Stomach (tissue), 9 donors: Measurements from ENCODE around the gene GOLT1A. TPM values are rescaled to one million over a fixed set of nuclear protein-coding genes. Genes with fewer than 3 reads are reported as not detected.

Source experiments
- DNase-seq, 2 donors: peaks; one replicate each; pipeline versions ENCODE4 v3.0.0 to v3.0.0-alpha.2; 2013 to 2019
- H3K27ac ChIP-seq, 5 donors: fragments of 200-600 bp in 4 of 5; sonication (generic) in 4 of 5; one replicate each; pipeline ENCODE4 v1.5.1; 2013 to 2019; ENCODE audit warnings: mild to moderate bottlenecking in 1 of 5, moderate library complexity in 1 of 5
- H3K27me3 ChIP-seq, 3 donors: fragments of 200-600 bp; sonication (generic); one replicate each; pipeline ENCODE4 v1.5.1; 2017 to 2019; ENCODE audit warnings: mixed run types in 1 of 3
- H3K36me3 ChIP-seq, 4 donors: fragments of 200-600 bp; sonication (generic); 1 replicate in 3 of 4; 2 replicates in 1 of 4; pipeline ENCODE4 v1.5.1; 2016 to 2019
- H3K4me1 ChIP-seq, 4 donors: fragments of 200-600 bp; sonication (generic); one replicate each; pipeline ENCODE4 v1.5.1; 2016 to 2019
- H3K4me3 ChIP-seq, 4 donors: fragments of 200-600 bp; sonication (generic) in 3 of 4; one replicate each; pipeline ENCODE4 v1.5.1; 2016 to 2019; ENCODE audit warnings: mild to moderate bottlenecking in 1 of 4
- H3K9me3 ChIP-seq, 4 donors: fragments of 200-600 bp; sonication (generic); one replicate each; pipeline ENCODE4 v1.5.1; 2016 to 2019
- EP300 ChIP-seq: sonication (generic); formaldehyde crosslinking; IDR thresholded peaks from one replicate; pipeline ENCODE4 v1.6.1; 2017; ENCODE audit warnings: antibody characterized with exemption
- POLR2A ChIP-seq, 4 donors: fragments of 450-650 bp; IDR thresholded peaks; one replicate each; pipeline ENCODE4 v1.6.1; 2016; ENCODE audit warnings: antibody characterized with exemption in 4 of 4, control low read depth in 2 of 4, mild to moderate bottlenecking in 1 of 4, moderate library complexity in 1 of 4
- POLR2AphosphoS5 ChIP-seq, 3 donors: sonication (generic); formaldehyde crosslinking; IDR thresholded peaks; one replicate each; pipeline ENCODE4 v1.6.1; 2016; ENCODE audit warnings: antibody characterized with exemption in 3 of 3
- WGBS, 5 donors: extraction: QIAGEN DNeasy Blood & Tissue Kit in 3 of 5; methylation state at CpG; one replicate each; pipeline versions ENCODE4 v1.1.5 to v1.1.7; 2013 to 2018; 5-methylcytosine and 5-hydroxymethylcytosine counted together
- intact Hi-C: fragments of 100-400 bp; cut with DNase I; formaldehyde crosslinking; loops from one replicate; pipeline ENCODE4 v1.15.1; 2023; ENCODE audit warnings: low total_unique reads
- polyA plus RNA-seq, 3 donors: library from polyadenylated mRNA; stranded (reverse); fragments of 200-250 nt; gene quantifications; one replicate each; pipeline ENCODE4 v1.2.3, GENCODE V29; 2013
- total RNA-seq, 5 donors: library from RNA; depleted of rRNA; stranded (reverse); fragments of >200 nt; gene quantifications; one replicate each; pipeline versions ENCODE4 v1.1.0 to v1.2.3, GENCODE V29; 2014 to 2016
- TF ChIP-seq, protein P1 (sequence below), 7 experiments: fragments of 450-650 bp in 4 of 7; fragments of 200-600 bp in 3 of 7; sonication (generic) in 3 of 7; IDR thresholded peaks; one replicate each; pipeline ENCODE4 v1.5.1; 2016 to 2019; ENCODE audit warnings: antibody characterized with exemption in 7 of 7, control low read depth in 2 of 7, mild to moderate bottlenecking in 1 of 7
- donor health status: healthy with polysubstance abuse.
- donor health status: Bipolar disorder and iron deficiency.
- donor health status: healthy.

The GOLT1A gene
- total and polyA plus RNA-seq, 8 donors: 1.8 to 16.6 (median 6.9) TPM; not detected in 2

DNA sequence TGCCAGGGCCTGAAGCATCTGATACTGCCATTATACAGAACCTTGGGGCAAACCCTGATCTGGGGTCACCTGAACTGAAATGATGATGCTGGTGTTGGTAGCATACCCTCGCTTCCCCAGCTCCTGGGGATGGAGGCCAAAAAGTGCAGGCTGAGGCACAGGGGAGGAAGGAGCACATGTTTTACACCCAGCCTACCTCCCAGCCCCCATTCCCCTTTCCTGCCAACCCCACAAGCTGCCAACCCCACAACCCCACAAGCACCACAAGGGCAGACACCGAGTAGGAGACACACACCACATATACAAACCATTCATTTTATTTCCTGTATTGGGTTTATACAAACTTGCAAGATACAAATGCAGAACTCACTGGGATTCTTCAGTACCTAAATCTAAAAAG, 4.8 kb upstream of the GOLT1A start:
- TF ChIP-seq EP300 (no peak), POLR2AphosphoS5 (IDR thresholded peaks at IDR 0.05) (no peak), POLR2A (IDR thresholded peaks at IDR 0.05) (no peak)
- TF ChIP-seq, protein P1, sequence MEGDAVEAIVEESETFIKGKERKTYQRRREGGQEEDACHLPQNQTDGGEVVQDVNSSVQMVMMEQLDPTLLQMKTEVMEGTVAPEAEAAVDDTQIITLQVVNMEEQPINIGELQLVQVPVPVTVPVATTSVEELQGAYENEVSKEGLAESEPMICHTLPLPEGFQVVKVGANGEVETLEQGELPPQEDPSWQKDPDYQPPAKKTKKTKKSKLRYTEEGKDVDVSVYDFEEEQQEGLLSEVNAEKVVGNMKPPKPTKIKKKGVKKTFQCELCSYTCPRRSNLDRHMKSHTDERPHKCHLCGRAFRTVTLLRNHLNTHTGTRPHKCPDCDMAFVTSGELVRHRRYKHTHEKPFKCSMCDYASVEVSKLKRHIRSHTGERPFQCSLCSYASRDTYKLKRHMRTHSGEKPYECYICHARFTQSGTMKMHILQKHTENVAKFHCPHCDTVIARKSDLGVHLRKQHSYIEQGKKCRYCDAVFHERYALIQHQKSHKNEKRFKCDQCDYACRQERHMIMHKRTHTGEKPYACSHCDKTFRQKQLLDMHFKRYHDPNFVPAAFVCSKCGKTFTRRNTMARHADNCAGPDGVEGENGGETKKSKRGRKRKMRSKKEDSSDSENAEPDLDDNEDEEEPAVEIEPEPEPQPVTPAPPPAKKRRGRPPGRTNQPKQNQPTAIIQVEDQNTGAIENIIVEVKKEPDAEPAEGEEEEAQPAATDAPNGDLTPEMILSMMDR (IDR thresholded peaks at IDR 0.05): no peak
- no peaks in the 10 kb centered on the region for H3K9me3 ChIP-seq
- no peak overlapping the region for H3K27ac ChIP-seq
- DNase-seq: peak in 1 of 2 donors; percentile 14
- peaks cover 0 to 6% (median 0%) of the 10 kb centered on the region in 3 donors for H3K27me3 ChIP-seq
- H3K4me1 ChIP-seq: peaks cover 7 to 11% (median 10%) of the 10 kb centered on the region in 4 donors
- H3K36me3 ChIP-seq: peaks cover 20 to 43% (median 40%) of the 10 kb centered on the region in 4 donors
- WGBS, 5 donors: 35 to 60% (median 53%) methylated on average over 2 of the region's 2 CpGs
- intact Hi-C loops: no loop called here
- no peak overlapping the region for H3K4me3 ChIP-seq

DNA sequence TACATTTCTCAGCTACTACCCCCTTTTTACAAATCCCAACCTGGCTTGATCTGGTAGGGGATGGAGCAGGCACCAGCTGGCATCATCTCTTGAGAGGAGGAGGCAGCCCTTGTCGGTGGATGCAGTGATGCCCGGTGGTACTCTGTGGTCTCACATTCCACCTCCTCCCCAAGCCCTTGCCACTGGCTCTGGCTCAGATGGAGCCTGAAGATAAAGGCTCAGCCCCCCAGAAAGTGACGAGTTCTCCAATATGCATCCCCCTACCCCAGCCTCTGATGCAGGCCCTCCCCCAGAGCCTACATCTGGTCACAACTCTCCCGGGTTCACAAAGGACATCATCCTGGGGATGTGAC, 3.8 kb upstream of the GOLT1A start:
- 53 to 73% (median 62%) methylated on average over 4 of the region's 4 CpGs for WGBS, 5 donors
- intact Hi-C loops: no loop called here

DNA sequence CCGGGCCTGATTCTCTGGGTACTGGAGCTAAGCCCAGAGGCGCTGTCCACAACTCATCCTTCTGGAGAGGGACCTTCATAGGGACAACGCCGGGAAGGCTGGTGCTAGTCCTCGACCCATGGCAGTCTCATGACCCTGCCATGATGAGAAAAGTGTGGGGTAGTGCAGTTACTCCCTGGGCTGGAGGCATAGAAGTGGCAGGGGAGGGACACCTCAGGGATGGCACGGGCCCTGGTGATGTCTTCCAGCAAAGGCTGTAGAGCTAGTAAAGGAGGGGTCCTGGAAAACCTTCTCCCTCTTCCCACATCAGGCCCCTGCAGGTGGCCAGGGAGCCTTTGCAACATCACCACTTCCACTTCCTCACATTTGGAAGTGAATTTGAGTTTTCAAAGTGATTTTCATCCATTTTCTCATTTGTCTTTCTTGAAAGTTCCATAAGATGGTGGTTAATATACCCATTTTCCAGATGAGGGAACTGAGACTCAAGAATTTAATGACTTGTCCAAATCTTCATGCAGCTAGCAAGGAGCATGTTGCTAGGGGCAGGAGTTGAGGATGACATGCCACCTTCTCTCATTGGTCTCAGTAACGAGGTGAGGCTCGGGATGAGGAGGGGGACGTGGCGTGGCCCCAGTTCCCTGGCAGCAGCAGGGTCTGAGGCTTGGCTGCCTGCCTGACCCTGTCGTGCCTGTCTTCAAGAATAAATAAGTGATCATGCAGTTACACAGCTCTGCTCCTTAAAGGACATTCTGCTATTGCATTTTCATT, 3.3 kb upstream of the GOLT1A start:
- Histone ChIP-seq H3K27me3 (peaks cover 0 to 11% (median 0%) of the 10 kb centered on the region in 3 donors), H3K9me3 (no peaks in the 10 kb centered on the region), H3K27ac (no peak overlapping the region), H3K36me3 (peaks cover 8 to 28% (median 25%) of the 10 kb centered on the region in 4 donors), H3K4me3 (no peak overlapping the region), H3K4me1 (peaks cover 9 to 15% (median 14%) of the 10 kb centered on the region in 4 donors)
- intact Hi-C loops: no loop called here
- 77 to 84% (median 79%) methylated on average over 7 to 11 of the region's 11 CpGs for WGBS, 5 donors
- TF ChIP-seq POLR2AphosphoS5 (IDR thresholded peaks at IDR 0.05) (no peak), POLR2A (IDR thresholded peaks at IDR 0.05) (no peak), EP300 (no peak)
- TF ChIP-seq, protein P1 (IDR thresholded peaks at IDR 0.05): no peak
- no peak for DNase-seq

More for the DNA sequence above, 3.8 kb upstream of the GOLT1A start:
- Histone ChIP-seq H3K27ac (no peak overlapping the region), H3K4me1 (peaks cover 9 to 15% (median 14%) of the 10 kb centered on the region in 4 donors), H3K27me3 (peaks cover 0 to 11% (median 0%) of the 10 kb centered on the region in 3 donors), H3K36me3 (peaks cover 13 to 34% (median 31%) of the 10 kb centered on the region in 4 donors), H3K9me3 (no peaks in the 10 kb centered on the region), H3K4me3 (no peak overlapping the region)
- TF ChIP-seq EP300 (no peak), POLR2AphosphoS5 (IDR thresholded peaks at IDR 0.05) (no peak), POLR2A (IDR thresholded peaks at IDR 0.05) (no peak)
- TF ChIP-seq, protein P1 (IDR thresholded peaks at IDR 0.05): no peak
- DNase-seq: no peak

DNA sequence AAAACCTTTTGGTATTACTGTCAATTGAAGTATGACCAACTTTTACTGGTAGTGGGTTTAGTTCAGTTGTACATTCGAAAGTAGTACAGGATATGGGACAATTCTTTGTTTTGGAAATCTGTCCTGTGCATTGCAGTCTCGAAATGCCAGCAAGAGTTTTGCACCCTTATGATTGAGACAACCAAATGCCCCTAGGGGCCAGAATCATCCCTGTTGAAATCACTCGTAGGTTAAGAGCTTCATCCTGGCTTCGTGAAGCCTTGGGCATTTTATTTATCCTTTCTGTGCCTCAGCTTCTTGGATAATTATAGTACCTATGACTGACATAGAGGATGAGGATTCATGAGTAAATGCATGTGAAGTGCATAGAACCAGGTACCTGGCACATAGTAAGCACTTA, 2.4 kb upstream of the GOLT1A start:
- H3K27ac ChIP-seq: no peak overlapping the region
- WGBS, 5 donors: 66 to 81% (median 71%) methylated on average over 4 of the region's 4 CpGs
- H3K27me3 ChIP-seq: peaks cover 0 to 11% (median 0%) of the 10 kb centered on the region in 3 donors
- no peak for DNase-seq
- intact Hi-C loops: no loop called here
- H3K9me3 ChIP-seq: no peaks in the 10 kb centered on the region
- H3K4me3 ChIP-seq: no peak overlapping the region
- peaks cover 9 to 15% (median 14%) of the 10 kb centered on the region in 4 donors for H3K4me1 ChIP-seq
- H3K36me3 ChIP-seq: peaks cover 0 to 20% (median 17%) of the 10 kb centered on the region in 4 donors
- TF ChIP-seq POLR2A (IDR thresholded peaks at IDR 0.05): no peak
- TF ChIP-seq, protein P1 (IDR thresholded peaks at IDR 0.05): no peak
- no peak for TF ChIP-seq POLR2AphosphoS5 (IDR thresholded peaks at IDR 0.05)
- TF ChIP-seq EP300: no peak
